H9 (cell line): ENCODE results near the gene DEPP1. TPM values are rescaled to one million over a fixed set of nuclear protein-coding genes. Genes with fewer than 3 reads are reported as not detected.

Source experiments
- DNase-seq: peaks from one replicate; pipeline ENCODE4 v3.0.0-alpha.2; 2017
- H2AFZ ChIP-seq: one replicate; pipeline ENCODE4 v1.6.1; 2013; ENCODE audit warnings: mild to moderate bottlenecking, low read length, control low read depth, moderate library complexity
- H2AK5ac ChIP-seq: 2 replicates; pipeline ENCODE4 v1.6.1; 2013; ENCODE audit warnings: low read length, control low read depth, mixed read lengths; ENCODE audit not compliant: insufficient read length
- H2BK120ac ChIP-seq: one replicate; pipeline ENCODE4 v1.6.1; 2013; ENCODE audit warnings: low read depth, mild to moderate bottlenecking, low read length, control low read depth, inconsistent platforms; ENCODE audit not compliant: poor library complexity, severe bottlenecking
- H2BK12ac ChIP-seq: 2 replicates; pipeline ENCODE4 v1.6.1; 2013; ENCODE audit warnings: low read length, control low read depth, mixed read lengths, low read depth; ENCODE audit not compliant: insufficient read length
- H2BK15ac ChIP-seq: 2 replicates; pipeline ENCODE4 v1.6.1; 2013; ENCODE audit warnings: low read depth, low read length, control low read depth
- H2BK20ac ChIP-seq: one replicate; pipeline ENCODE4 v1.6.1; 2013; ENCODE audit warnings: low read depth, mild to moderate bottlenecking, low read length, control low read depth, inconsistent platforms; ENCODE audit not compliant: poor library complexity, severe bottlenecking
- H2BK5ac ChIP-seq: 2 replicates; pipeline ENCODE4 v1.6.1; 2013; ENCODE audit warnings: low read length, control low read depth, mixed read lengths; ENCODE audit not compliant: insufficient read length
- H3K14ac ChIP-seq: 2 replicates; pipeline ENCODE4 v1.6.1; 2013; ENCODE audit warnings: low read length, control low read depth; ENCODE audit not compliant: insufficient read depth
- H3K18ac ChIP-seq: 2 replicates; pipeline ENCODE4 v1.6.1; 2013; ENCODE audit warnings: low read depth, mild to moderate bottlenecking, mixed read lengths, low read length, control low read depth; ENCODE audit not compliant: insufficient read length
- H3K23ac ChIP-seq: 2 replicates; pipeline ENCODE4 v1.6.1; 2013; ENCODE audit warnings: low read length, control low read depth, mixed read lengths, low read depth; ENCODE audit not compliant: insufficient read length
- H3K23me2 ChIP-seq: 2 replicates; pipeline ENCODE4 v1.6.1; 2013; ENCODE audit warnings: low read depth, mild to moderate bottlenecking, mixed read lengths, low read length, control low read depth; ENCODE audit not compliant: insufficient read length, poor library complexity, severe bottlenecking
- H3K27ac ChIP-seq: 2 replicates; pipeline ENCODE4 v1.5.1; 2013; ENCODE audit warnings: low read length, control low read depth, mixed read lengths, low read depth; ENCODE audit not compliant: insufficient read length
- H3K27me3 ChIP-seq: 2 replicates; pipeline ENCODE4 v1.6.1; 2013; ENCODE audit warnings: low read length, control low read depth, inconsistent platforms; ENCODE audit not compliant: insufficient read depth
- H3K4ac ChIP-seq: 2 replicates; pipeline ENCODE4 v1.6.1; 2013; ENCODE audit warnings: low read depth, mild to moderate bottlenecking, control low read depth, inconsistent platforms, low read length, moderate library complexity
- H3K4me1 ChIP-seq: 2 replicates; pipeline ENCODE4 v1.6.1; 2013; ENCODE audit warnings: low read length, control low read depth, inconsistent platforms; ENCODE audit not compliant: insufficient read depth
- H3K4me2 ChIP-seq: 2 replicates; pipeline ENCODE4 v1.6.1; 2013; ENCODE audit warnings: low read length, control low read depth, mixed read lengths; ENCODE audit not compliant: insufficient read length, insufficient read depth
- H3K56ac ChIP-seq: 2 replicates; pipeline ENCODE4 v1.6.1; 2013; ENCODE audit warnings: low read depth, mild to moderate bottlenecking, mixed read lengths, low read length, control low read depth; ENCODE audit not compliant: insufficient read length
- H3K79me1 ChIP-seq: 2 replicates; pipeline ENCODE4 v1.6.1; 2013; ENCODE audit warnings: low read depth, mild to moderate bottlenecking, moderate library complexity, low read length, control low read depth, inconsistent platforms; ENCODE audit not compliant: insufficient read depth, poor library complexity, severe bottlenecking
- H3K79me2 ChIP-seq: 2 replicates; pipeline ENCODE4 v1.6.1; 2013; ENCODE audit warnings: low read length, control low read depth, inconsistent platforms; ENCODE audit not compliant: insufficient read depth
- H3K9ac ChIP-seq: 2 replicates; pipeline ENCODE4 v1.6.1; 2013; ENCODE audit warnings: low read length, control low read depth, mixed read lengths; ENCODE audit not compliant: insufficient read length; ENCODE audit errors: extremely low read depth
- H3K9me3 ChIP-seq: one replicate; pipeline ENCODE4 v1.6.1; 2013; ENCODE audit warnings: low read depth, low read length, inconsistent platforms; ENCODE audit not compliant: control insufficient read depth
- H3T11ph ChIP-seq: one replicate; pipeline ENCODE4 v1.6.1; 2013; ENCODE audit warnings: mild to moderate bottlenecking, low read length, control low read depth, inconsistent platforms
- H4K20me1 ChIP-seq: one replicate; pipeline ENCODE4 v1.6.1; 2013; ENCODE audit not compliant: control insufficient read depth, insufficient read length, insufficient read depth
- H4K5ac ChIP-seq: 2 replicates; pipeline ENCODE4 v1.6.1; 2013; ENCODE audit warnings: low read depth, mild to moderate bottlenecking, mixed read lengths, low read length, control low read depth; ENCODE audit not compliant: insufficient read length
- H4K8ac ChIP-seq: replicated peaks from 2 replicates; pipeline ENCODE4 v1.6.1; 2013; ENCODE audit warnings: low read length, control low read depth, mixed read lengths, low read depth; ENCODE audit not compliant: insufficient read length
- H4K91ac ChIP-seq: 2 replicates; pipeline ENCODE4 v1.6.1; 2013; ENCODE audit warnings: low read depth, mild to moderate bottlenecking, moderate library complexity, mixed read lengths, low read length, control low read depth; ENCODE audit not compliant: insufficient read length
- H3K27ac Mint-ChIP-seq, 3 experiments: 2 replicates in 2 of 3; 3 replicates in 1 of 3; pipeline ENCODE4 v1.8.0; 2020 to 2021; ENCODE audit warnings: mixed read lengths in 3 of 3, mild to moderate bottlenecking in 1 of 3, moderate library complexity in 1 of 3
- H3K27me3 Mint-ChIP-seq: 2 replicates; pipeline ENCODE4 v1.8.0; 2021; ENCODE audit warnings: low read depth, mild to moderate bottlenecking, moderate library complexity, mixed read lengths
- H3K36me3 Mint-ChIP-seq, 3 experiments: 2 replicates in 2 of 3; 3 replicates in 1 of 3; pipeline ENCODE4 v1.8.0; 2020 to 2021; ENCODE audit warnings: low read depth in 3 of 3, mixed read lengths in 3 of 3; ENCODE audit not compliant: insufficient read depth in 1 of 3
- H3K4me1 Mint-ChIP-seq, 2 experiments: 2 replicates each; pipeline ENCODE4 v1.8.0; 2020; ENCODE audit warnings: mixed read lengths in 2 of 2
- H3K4me3 Mint-ChIP-seq, 2 experiments: 2 replicates in 1 of 2; 3 replicates in 1 of 2; pipeline ENCODE4 v1.8.0; 2020 to 2021; ENCODE audit warnings: mild to moderate bottlenecking in 2 of 2, mixed read lengths in 2 of 2, moderate library complexity in 1 of 2
- H3K9me3 Mint-ChIP-seq, 2 experiments: 2 replicates in 1 of 2; 3 replicates in 1 of 2; pipeline ENCODE4 v1.8.0; 2020; ENCODE audit warnings: mild to moderate bottlenecking in 2 of 2, mixed read lengths in 2 of 2, moderate library complexity in 1 of 2
- WGBS: extraction: QIAGEN DNeasy Blood & Tissue Kit; methylation state at CpG from one replicate; pipeline ENCODE4 v1.1.7; 2013; ENCODE audit warnings: missing lambda C conversion rate, low lambda C conversion rate, mixed read lengths; ENCODE audit not compliant: insufficient read length; ENCODE audit errors: extremely low coverage; 5-methylcytosine and 5-hydroxymethylcytosine counted together
- total RNA-seq: library from RNA; stranded (reverse); gene quantifications from 2 replicates; pipeline ENCODE4 v1.2.1, GENCODE V29; 2021
- TF ChIP-seq, protein P1 (sequence below): fragments of 200-600 bp; sonication (generic); conservative IDR thresholded peaks from 3 replicates; pipeline ENCODE4 v1.8.0; 2021; ENCODE audit warnings: antibody characterized with exemption, mild to moderate bottlenecking

The DEPP1 gene
- total RNA-seq, 1 experiment from 2014 or later = 2.4 TPM

DNA sequence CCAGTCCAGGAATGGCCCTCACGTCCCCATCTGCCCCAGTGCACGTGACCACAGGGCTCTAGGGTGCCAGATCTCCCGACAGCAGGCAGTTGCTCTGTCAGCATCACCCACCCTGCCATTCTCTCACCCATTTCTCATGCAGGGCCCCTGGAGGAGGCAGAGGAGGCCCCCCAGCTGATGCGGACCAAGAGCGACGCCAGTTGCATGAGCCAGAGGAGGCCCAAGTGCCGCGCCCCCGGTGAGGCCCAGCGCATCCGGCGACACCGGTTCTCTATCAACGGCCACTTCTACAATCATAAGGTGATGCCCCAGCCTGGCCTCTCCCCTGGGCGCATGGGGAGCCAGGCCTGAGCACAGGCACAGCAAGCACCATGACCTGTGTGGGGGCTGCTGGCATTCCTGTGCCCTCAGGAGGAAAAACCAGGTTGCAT, 6.1 kb upstream of the DEPP1 start:
- Histone ChIP-seq H3K9ac (no peak overlapping the region), H2BK15ac (no peak overlapping the region), H4K20me1 (no peaks in the 10 kb centered on the region), H2AFZ (no peak overlapping the region), H2BK120ac (no peak overlapping the region), H2BK12ac (no peak overlapping the region), H3K79me1 (no peaks in the 10 kb centered on the region), H3K23ac (no peak overlapping the region), H3K56ac (no peak overlapping the region), H3K18ac (no peak overlapping the region), H3K4ac (no peak overlapping the region), H3K27me3 (no peaks in the 10 kb centered on the region), H2BK5ac (no peak overlapping the region), H3K14ac (no peak overlapping the region), H4K91ac (no peak overlapping the region), H2AK5ac (no peak overlapping the region), H3K23me2 (no peaks in the 10 kb centered on the region), H3K79me2 (no peaks in the 10 kb centered on the region), H3T11ph (no peak overlapping the region), H3K4me1 (peaks cover 12% of the 10 kb centered on the region; the same call in 1 of the 2 replicates), H3K9me3 (no peaks in the 10 kb centered on the region), H2BK20ac (no peak overlapping the region), H3K4me2 (no peak overlapping the region), H4K8ac (no peak overlapping the region), H4K5ac (no peak overlapping the region), H3K27ac (no peak overlapping the region)
- WGBS = no CpG with 5 or more reads among the region's 15 CpGs
- TF ChIP-seq, protein P1, sequence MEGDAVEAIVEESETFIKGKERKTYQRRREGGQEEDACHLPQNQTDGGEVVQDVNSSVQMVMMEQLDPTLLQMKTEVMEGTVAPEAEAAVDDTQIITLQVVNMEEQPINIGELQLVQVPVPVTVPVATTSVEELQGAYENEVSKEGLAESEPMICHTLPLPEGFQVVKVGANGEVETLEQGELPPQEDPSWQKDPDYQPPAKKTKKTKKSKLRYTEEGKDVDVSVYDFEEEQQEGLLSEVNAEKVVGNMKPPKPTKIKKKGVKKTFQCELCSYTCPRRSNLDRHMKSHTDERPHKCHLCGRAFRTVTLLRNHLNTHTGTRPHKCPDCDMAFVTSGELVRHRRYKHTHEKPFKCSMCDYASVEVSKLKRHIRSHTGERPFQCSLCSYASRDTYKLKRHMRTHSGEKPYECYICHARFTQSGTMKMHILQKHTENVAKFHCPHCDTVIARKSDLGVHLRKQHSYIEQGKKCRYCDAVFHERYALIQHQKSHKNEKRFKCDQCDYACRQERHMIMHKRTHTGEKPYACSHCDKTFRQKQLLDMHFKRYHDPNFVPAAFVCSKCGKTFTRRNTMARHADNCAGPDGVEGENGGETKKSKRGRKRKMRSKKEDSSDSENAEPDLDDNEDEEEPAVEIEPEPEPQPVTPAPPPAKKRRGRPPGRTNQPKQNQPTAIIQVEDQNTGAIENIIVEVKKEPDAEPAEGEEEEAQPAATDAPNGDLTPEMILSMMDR = no peak
- peaks cover 4 to 9% (median 8%) of the 10 kb centered on the region in 3 experiments; a peak in 5 of 7 replicates for H3K36me3 Mint-ChIP-seq
- peaks cover 63 to 67% of the 10 kb centered on the region in 2 experiments for H3K4me1 Mint-ChIP-seq
- H3K9me3 Mint-ChIP-seq = no peaks in the 10 kb centered on the region; a peak in 2 of 5 replicates
- DNase-seq = no peak
- no peak overlapping the region for H3K4me3 Mint-ChIP-seq
- no peak overlapping the region; a peak in 1 of 7 replicates for H3K27ac Mint-ChIP-seq
- H3K27me3 Mint-ChIP-seq = peaks cover 3% of the 10 kb centered on the region
